Neural cell (in vitro differentiated cells): Measurements from ENCODE around the gene IDNK. TPM values are rescaled to one million over a fixed set of nuclear protein-coding genes. Genes with fewer than 3 reads are reported as not detected.

Experiments
- H2AFZ ChIP-seq: fragments of 200-600, 300-800 bp; sonication (generic), shearing (Covaris generic); 2 replicates; pipeline ENCODE4 v1.6.0; 2014; ENCODE audit warnings: low read depth, mild to moderate bottlenecking, antibody characterized with exemption, low read length, moderate library complexity
- H3F3A ChIP-seq: fragments of 200-600 bp; shearing (Covaris generic); 2 replicates; pipeline ENCODE4 v1.6.1; 2016; ENCODE audit warnings: mild to moderate bottlenecking, moderate library complexity, mixed read lengths, antibody characterized with exemption, low read length; ENCODE audit not compliant: insufficient read depth, poor library complexity, severe bottlenecking
- H3K27ac ChIP-seq: fragments of 200-600, 300-800 bp; sonication (generic), shearing (Covaris generic); 2 replicates; pipeline ENCODE4 v1.5.1; 2014; ENCODE audit warnings: mild to moderate bottlenecking, low read length, moderate library complexity
- H3K27me3 ChIP-seq: fragments of 300-800, 200-600 bp; sonication (generic), shearing (Covaris generic); 2 replicates; pipeline ENCODE4 v1.6.0; 2014; ENCODE audit warnings: mild to moderate bottlenecking, low read depth, low read length, moderate library complexity; ENCODE audit not compliant: insufficient read depth
- H3K36me3 ChIP-seq: fragments of 300-800, 200-600 bp; sonication (generic), shearing (Covaris generic); 2 replicates; pipeline ENCODE4 v1.5.1; 2014; ENCODE audit warnings: mild to moderate bottlenecking, antibody characterized with exemption, low read length, moderate library complexity; ENCODE audit not compliant: insufficient read depth
- H3K4me2 ChIP-seq: fragments of 300-800, 200-600 bp; sonication (generic), shearing (Covaris generic); 2 replicates; pipeline ENCODE4 v1.6.0; 2014; ENCODE audit warnings: mild to moderate bottlenecking, low read length
- H3K4me3 ChIP-seq: fragments of 300-800, 200-600 bp; sonication (generic), shearing (Covaris generic); 2 replicates; pipeline ENCODE4 v1.5.1; 2014; ENCODE audit warnings: mild to moderate bottlenecking, low read length, moderate library complexity
- H3K79me2 ChIP-seq: fragments of 200-600 bp; shearing (Covaris generic); replicated peaks from 2 replicates; pipeline ENCODE4 v1.6.0; 2014; ENCODE audit warnings: mild to moderate bottlenecking, low read length, moderate library complexity; ENCODE audit not compliant: insufficient read depth
- H3K9ac ChIP-seq: fragments of 300-800, 200-600 bp; sonication (generic), shearing (Covaris generic); 2 replicates; pipeline ENCODE4 v1.6.1; 2016; ENCODE audit warnings: mild to moderate bottlenecking, low read length, mixed read lengths
- H3K9me2 ChIP-seq: fragments of 200-600 bp; shearing (Covaris generic); 2 replicates; pipeline ENCODE4 v1.6.1; 2016; ENCODE audit warnings: mild to moderate bottlenecking, low read length, mixed read lengths; ENCODE audit not compliant: insufficient read depth
- H3K9me3 ChIP-seq: fragments of 200-600, 300-800 bp; sonication (generic), shearing (Covaris generic); 2 replicates; pipeline ENCODE4 v1.6.1; 2016; ENCODE audit warnings: mild to moderate bottlenecking, mixed run types, low read length, moderate library complexity, mixed read lengths
- H4K20me1 ChIP-seq: fragments of 200-600 bp; shearing (Covaris generic); 2 replicates; pipeline ENCODE4 v1.6.1; 2016; ENCODE audit warnings: mild to moderate bottlenecking, mixed run types; ENCODE audit not compliant: insufficient read depth
- CTCF ChIP-seq: fragments of 450-650 bp; IDR thresholded peaks from 2 replicates; pipeline ENCODE4 v1.5.1; 2014; ENCODE audit warnings: antibody characterized with exemption, mild to moderate bottlenecking, moderate library complexity; ENCODE audit not compliant: poor library complexity, severe bottlenecking
- EP300 ChIP-seq: fragments of 450-650 bp; conservative IDR thresholded peaks from 2 replicates; pipeline ENCODE4 v1.6.1; 2014; ENCODE audit warnings: antibody characterized with exemption, mild to moderate bottlenecking, moderate library complexity; ENCODE audit not compliant: poor library complexity, severe bottlenecking
- EZH2 ChIP-seq: fragments of 200-600, 300-800 bp; shearing (Covaris generic), sonication (generic); IDR thresholded peaks from 2 replicates; pipeline ENCODE4 v1.6.1; 2014; ENCODE audit warnings: antibody characterized with exemption, low read length, borderline replicate concordance, mild to moderate bottlenecking; ENCODE audit not compliant: insufficient read depth, poor library complexity, severe bottlenecking
- MXI1 ChIP-seq: fragments of 450-650 bp; conservative IDR thresholded peaks from 2 replicates; pipeline ENCODE4 v1.6.1; 2014; ENCODE audit warnings: antibody characterized with exemption, mild to moderate bottlenecking; ENCODE audit not compliant: poor library complexity, severe bottlenecking
- POLR2AphosphoS5 ChIP-seq: IDR thresholded peaks from 2 replicates; pipeline ENCODE4 v1.6.1; 2012
- RAD21 ChIP-seq: fragments of 450-650 bp; conservative IDR thresholded peaks from 2 replicates; pipeline ENCODE4 v1.6.1; 2014; ENCODE audit warnings: antibody characterized with exemption, mild to moderate bottlenecking, moderate library complexity
- REST ChIP-seq: IDR thresholded peaks from 2 replicates; pipeline ENCODE4 v1.6.1; 2012; ENCODE audit warnings: borderline replicate concordance
- SMC3 ChIP-seq: fragments of 450-650 bp; conservative IDR thresholded peaks from 2 replicates; pipeline ENCODE4 v1.6.1; 2014; ENCODE audit warnings: antibody characterized with exemption, mild to moderate bottlenecking, moderate library complexity; ENCODE audit not compliant: poor library complexity
- TAF1 ChIP-seq: IDR thresholded peaks from 2 replicates; pipeline ENCODE4 v1.6.1; 2012; ENCODE audit warnings: low read depth
- polyA plus RNA-seq: library from polyadenylated mRNA; depleted of rRNA; stranded (reverse); fragments of >200 nt; gene quantifications from 2 replicates; pipeline ENCODE4 v1.2.3, GENCODE V29; 2014

IDNK gene
- polyA plus RNA-seq, 1 donor from 2014 or later = 7.5 TPM

- Histone ChIP-seq H3K27ac (no peak overlapping the region), H3K27me3 (no peaks in the 10 kb centered on the region), H3K9ac (no peak overlapping the region), H3K4me3 (no peak overlapping the region), H4K20me1 (no peaks in the 10 kb centered on the region), H2AFZ (no peak overlapping the region), H3K9me2 (no peaks in the 10 kb centered on the region), H3K4me2 (no peak overlapping the region), H3K9me3 (no peaks in the 10 kb centered on the region), H3K79me2 (no peaks in the 10 kb centered on the region), H3F3A (no peaks in the 10 kb centered on the region), H3K36me3 (no peaks in the 10 kb centered on the region)
- TF ChIP-seq EP300 (no peak), POLR2AphosphoS5 (no peak), REST (no peak), EZH2 (no peak), SMC3 (no peak), RAD21 (no peak), MXI1 (no peak), TAF1 (no peak), CTCF (no peak)
Observed at GRCh38 chr9:83636813-83637212, 13.9 kb downstream of the IDNK start.

GRCh38 chr9:83637389-83637788, 14.4 kb downstream of the IDNK start:
- Histone ChIP-seq H3K36me3 (no peaks in the 10 kb centered on the region), H3K9me2 (no peaks in the 10 kb centered on the region), H3K79me2 (no peaks in the 10 kb centered on the region), H3K27me3 (no peaks in the 10 kb centered on the region), H3K9me3 (no peaks in the 10 kb centered on the region), H3K9ac (no peak overlapping the region), H4K20me1 (no peaks in the 10 kb centered on the region), H2AFZ (no peak overlapping the region), H3K4me3 (no peak overlapping the region), H3F3A (no peaks in the 10 kb centered on the region), H3K4me2 (no peak overlapping the region), H3K27ac (no peak overlapping the region)
- TF ChIP-seq POLR2AphosphoS5 = no peak
- TF ChIP-seq RAD21 = no peak
- no peak for TF ChIP-seq TAF1
- TF ChIP-seq REST = no peak
- no peak for TF ChIP-seq EZH2
- no peak for TF ChIP-seq MXI1
- TF ChIP-seq SMC3 = no peak
- TF ChIP-seq EP300 = no peak
- no peak for TF ChIP-seq CTCF
